Activated T-cell treated with anti-CD3 and anti-CD28 coated beads, Interleukin-2, amount 50 U/mL, for 4 hours (primary cell): ENCODE data around the gene RAB11B. TPM values are rescaled to one million over a fixed set of nuclear protein-coding genes. Genes with fewer than 3 reads are reported as not detected.

Experiments
- ATAC-seq, 2 donors: fragments of 200-7000 bp; cut with Tn5 transposase; one replicate each; pipeline ENCODE4 v1.10.0; 2021
- DNase-seq: peaks from one replicate; pipeline ENCODE4 v3.0.0-alpha.2; 2020
- H3K27me3 Mint-ChIP-seq: one replicate; pipeline ENCODE4 v1.8.0; 2021; ENCODE audit warnings: low read depth, mixed read lengths
- H3K36me3 Mint-ChIP-seq: one replicate; pipeline ENCODE4 v1.8.0; 2022; ENCODE audit warnings: mixed read lengths; ENCODE audit not compliant: insufficient read depth
- H3K4me1 Mint-ChIP-seq: one replicate; pipeline ENCODE4 v1.8.0; 2021; ENCODE audit warnings: low read depth, mixed read lengths
- H3K4me3 Mint-ChIP-seq: one replicate; pipeline ENCODE4 v1.8.0; 2021; ENCODE audit warnings: mild to moderate bottlenecking, moderate library complexity, mixed read lengths
- H3K9me3 Mint-ChIP-seq: one replicate; pipeline ENCODE4 v1.8.0; 2021; ENCODE audit warnings: mixed read lengths
- total RNA-seq, 3 donors: library from RNA; stranded (reverse); gene quantifications; one replicate each; pipeline ENCODE4 v1.2.1, GENCODE V29; 2021

The RAB11B gene
- total RNA-seq, 3 donors from 2014 or later: 69.5 to 73.9 (median 71.4) TPM

DNA sequence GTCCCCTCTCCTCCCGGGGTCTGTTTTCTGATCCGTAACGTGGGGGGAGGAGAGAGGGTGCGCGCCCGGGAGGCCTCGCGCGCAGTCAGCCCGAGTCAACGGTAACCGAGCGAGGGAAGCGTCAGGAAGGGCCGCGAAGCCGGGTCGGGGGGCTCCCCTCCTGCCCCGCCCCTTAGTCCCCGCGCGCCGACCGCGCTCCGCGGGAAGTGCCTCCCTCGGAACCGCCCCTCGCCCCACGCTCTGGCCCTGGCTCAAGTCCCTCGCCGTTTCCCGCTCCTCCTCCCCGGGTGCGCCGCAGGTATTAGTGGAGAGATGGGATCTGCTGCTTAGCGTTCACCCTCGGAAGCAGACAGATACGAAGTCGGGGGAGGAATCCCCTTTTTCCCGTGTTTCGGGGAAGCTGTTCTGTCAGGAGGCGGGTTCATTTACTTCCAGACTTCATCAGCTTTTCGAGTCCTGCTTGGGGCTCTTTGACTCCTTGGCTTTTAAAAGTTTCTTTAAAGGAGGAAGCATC, 55.4 kb downstream of the RAB11B start:
- no peaks in the 10 kb centered on the region for H3K27me3 Mint-ChIP-seq

DNA sequence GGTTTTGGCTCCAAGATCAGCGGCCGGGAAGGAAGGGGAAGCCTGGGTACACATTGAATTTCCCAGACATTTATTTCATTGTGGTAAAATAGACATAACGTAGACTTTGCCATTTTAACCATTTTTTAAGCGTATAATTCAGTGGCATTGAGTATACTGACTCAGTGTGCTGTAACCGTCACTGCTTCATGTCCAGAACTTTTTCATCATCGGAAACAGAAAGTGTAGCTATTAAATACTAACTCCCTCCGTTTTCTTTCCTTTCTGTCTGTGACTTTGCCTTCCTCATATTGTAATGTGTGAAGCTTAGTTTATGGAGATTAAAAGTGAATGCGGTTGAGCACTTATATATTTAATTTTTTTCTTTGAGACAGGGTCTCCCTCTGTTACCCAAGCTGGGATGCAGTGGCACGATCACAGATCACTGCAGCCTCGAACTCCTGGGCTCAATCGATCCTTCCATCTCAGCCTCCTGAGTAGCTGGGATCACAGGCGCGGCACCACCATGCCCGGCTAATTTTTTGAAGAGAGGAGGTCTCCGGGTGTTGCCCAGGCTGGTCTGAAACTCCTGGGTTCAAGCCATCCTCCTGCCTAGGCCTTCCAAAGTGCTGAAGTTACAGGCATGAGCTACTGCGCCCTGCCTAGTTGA, 56.0 kb downstream of the RAB11B start:
- no peak for DNase-seq
- H3K27me3 Mint-ChIP-seq: no peaks in the 10 kb centered on the region
- H3K36me3 Mint-ChIP-seq: peaks cover 20% of the 10 kb centered on the region
- no peaks in the 10 kb centered on the region for H3K9me3 Mint-ChIP-seq
- no peak for ATAC-seq
- peaks cover 49% of the 10 kb centered on the region for H3K4me1 Mint-ChIP-seq
- peak overlapping the region; percentile 96 for H3K4me3 Mint-ChIP-seq

More for the DNA sequence above, 55.4 kb downstream of the RAB11B start:
- Mint-ChIP-seq H3K36me3 (peaks cover 20% of the 10 kb centered on the region), H3K4me1 (peaks cover 44% of the 10 kb centered on the region), H3K9me3 (no peaks in the 10 kb centered on the region), H3K4me3 (peak overlapping the region; percentile 96)
- ATAC-seq: peak; percentile 40 to 48
- DNase-seq: peak; percentile 9

DNA sequence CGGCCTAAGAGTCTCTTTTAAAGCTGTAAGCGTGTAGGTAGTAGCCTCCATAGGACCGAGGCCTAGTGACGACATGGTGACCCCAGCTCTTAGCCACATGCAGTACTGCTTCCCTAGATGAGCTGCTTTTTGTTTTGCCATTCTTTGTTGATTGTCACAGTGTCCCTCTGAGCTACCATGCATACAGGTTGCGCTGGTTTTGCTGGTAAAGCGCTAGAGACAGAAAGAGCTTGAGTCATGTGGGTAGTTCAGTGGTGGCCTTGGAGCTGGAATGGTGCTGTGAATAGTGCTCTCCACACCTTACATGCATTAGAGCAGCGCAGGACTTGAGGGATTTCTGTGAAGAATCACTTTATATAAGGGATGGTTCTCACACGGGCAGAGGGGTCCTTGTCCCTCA, 59.7 kb downstream of the RAB11B start:
- peak overlapping the region; percentile 46 for H3K4me3 Mint-ChIP-seq
- H3K36me3 Mint-ChIP-seq: peaks cover 26% of the 10 kb centered on the region
- H3K9me3 Mint-ChIP-seq: no peaks in the 10 kb centered on the region
- H3K4me1 Mint-ChIP-seq: peaks cover 79% of the 10 kb centered on the region
- H3K27me3 Mint-ChIP-seq: no peaks in the 10 kb centered on the region
- DNase-seq (no peak), ATAC-seq (no peak)

DNA sequence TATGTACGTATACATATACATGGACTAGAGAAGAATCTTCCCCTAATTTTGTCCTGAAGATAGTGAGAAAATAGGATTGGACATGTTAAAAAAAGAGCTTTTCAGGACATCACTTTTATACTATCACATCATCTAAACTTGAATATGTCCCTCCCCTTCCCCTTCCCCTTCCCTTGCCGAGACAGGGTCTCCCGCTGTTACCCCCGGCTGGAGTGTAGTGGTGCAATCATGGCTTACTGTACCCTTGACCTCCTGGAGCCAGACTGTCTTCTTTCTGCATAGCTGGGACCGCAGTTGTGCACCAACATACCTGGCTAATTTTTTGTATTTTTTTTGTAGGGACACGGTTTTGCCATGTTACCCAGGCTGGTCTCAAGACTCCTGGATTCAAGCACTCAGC, 61.2 kb downstream of the RAB11B start:
- no peak for DNase-seq
- Mint-ChIP-seq H3K36me3 (peaks cover 27% of the 10 kb centered on the region), H3K4me1 (peaks cover 88% of the 10 kb centered on the region), H3K9me3 (no peaks in the 10 kb centered on the region), H3K4me3 (peak overlapping the region; percentile 33), H3K27me3 (no peaks in the 10 kb centered on the region)
- no peak for ATAC-seq

DNA sequence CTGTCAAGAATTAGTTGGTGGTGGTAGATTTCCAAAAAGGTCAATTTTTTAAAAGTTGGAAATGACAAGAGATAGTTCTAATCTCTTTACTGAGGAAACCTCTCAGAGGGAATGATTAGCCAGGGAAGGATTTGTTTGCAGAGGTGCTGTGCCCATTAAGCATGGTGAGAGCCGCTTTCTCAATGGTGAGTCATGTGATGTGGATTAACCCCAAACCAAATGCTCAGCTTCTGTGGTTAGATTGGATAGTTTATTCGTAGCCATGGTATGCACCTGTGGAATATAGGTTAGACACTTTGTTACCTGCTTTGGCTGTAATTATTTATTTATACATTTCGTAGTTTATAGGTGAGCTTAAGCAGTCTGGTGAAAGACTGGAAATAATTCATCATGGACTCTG, 61.7 kb downstream of the RAB11B start:
- H3K36me3 Mint-ChIP-seq: peaks cover 30% of the 10 kb centered on the region
- no peak for DNase-seq

DNA sequence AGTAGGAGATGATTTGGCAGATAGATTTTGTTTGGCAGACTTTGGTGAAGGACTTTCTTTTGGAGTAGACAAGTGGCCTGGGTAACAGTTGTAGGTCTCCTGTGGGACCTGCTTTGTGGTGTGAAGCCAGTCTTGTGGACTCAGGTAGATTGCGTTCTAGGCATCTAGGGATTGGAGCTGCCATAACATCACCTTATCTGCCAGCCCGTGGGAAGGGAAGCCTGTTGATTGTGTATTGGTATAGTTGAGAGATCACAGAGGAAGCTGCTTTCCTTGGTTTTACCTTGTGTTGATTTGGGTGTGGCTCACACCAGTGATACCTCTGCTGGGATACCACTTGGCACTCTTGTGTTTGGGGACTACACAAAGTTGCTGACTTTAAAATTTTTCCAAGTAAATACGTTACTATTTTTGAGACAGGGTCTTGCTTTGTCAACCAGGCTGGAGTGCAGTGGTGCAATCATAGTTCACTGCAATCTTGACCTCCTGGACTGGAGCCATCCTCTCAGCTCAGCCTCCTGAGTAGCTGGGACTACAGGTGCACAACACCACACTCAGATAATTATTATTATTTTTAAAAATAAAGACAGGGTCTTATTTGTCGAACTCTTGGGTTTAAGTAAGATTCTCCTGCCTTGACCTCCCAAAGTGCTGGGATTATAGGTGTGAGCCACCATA, 62.4 kb downstream of the RAB11B start:
- H3K27me3 Mint-ChIP-seq: no peaks in the 10 kb centered on the region
- H3K36me3 Mint-ChIP-seq: peaks cover 26% of the 10 kb centered on the region
- ATAC-seq: no peak
- no peak for DNase-seq
- peak overlapping the region; percentile 5 for H3K4me3 Mint-ChIP-seq
- peaks cover 86% of the 10 kb centered on the region for H3K4me1 Mint-ChIP-seq
- H3K9me3 Mint-ChIP-seq: no peaks in the 10 kb centered on the region

More for the DNA sequence above, 61.7 kb downstream of the RAB11B start:
- peaks cover 88% of the 10 kb centered on the region for H3K4me1 Mint-ChIP-seq
- no peaks in the 10 kb centered on the region for H3K9me3 Mint-ChIP-seq
- H3K27me3 Mint-ChIP-seq: no peaks in the 10 kb centered on the region
- H3K4me3 Mint-ChIP-seq: peak overlapping the region; percentile 33
- ATAC-seq: peak; percentile 79 to 82

DNA sequence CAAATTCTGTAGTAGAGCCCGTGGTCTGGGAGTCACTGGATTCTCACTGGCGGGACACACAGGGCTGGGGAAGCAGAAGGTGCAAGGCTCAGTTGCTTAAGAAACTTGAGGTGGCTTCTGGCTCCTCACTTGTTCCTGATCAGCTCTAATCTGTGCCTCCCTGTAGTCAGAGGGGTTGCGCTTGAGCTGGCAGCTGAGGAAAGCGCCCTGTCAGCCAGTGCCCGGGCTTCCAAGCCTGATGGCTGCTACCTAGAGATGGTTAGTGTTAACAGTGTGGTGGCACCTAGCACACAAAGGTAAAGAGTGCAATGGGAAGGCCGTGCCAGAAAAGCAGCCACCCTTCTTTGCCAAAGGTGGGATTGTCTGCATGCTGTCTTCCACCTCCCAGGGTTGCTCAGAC, 63.5 kb downstream of the RAB11B start:
- ATAC-seq: no peak
- Mint-ChIP-seq H3K4me3 (no peak overlapping the region), H3K9me3 (no peaks in the 10 kb centered on the region), H3K4me1 (peaks cover 90% of the 10 kb centered on the region), H3K36me3 (peaks cover 26% of the 10 kb centered on the region), H3K27me3 (no peaks in the 10 kb centered on the region)
- DNase-seq: no peak

Other genes starting within 250 kb of the RAB11B start
- gene FBN3, start 240.8 kb upstream of the RAB11B start, total RNA-seq: under 1 TPM in 1 of 3 donors, not detected in 2; 0.03 TPM
- 10 to 100 TPM; 16.8 to 24.1 (median 19.6) TPM for gene CERS4, start 181.0 kb upstream of the RAB11B start, total RNA-seq
- gene CD320, start 82.0 kb upstream of the RAB11B start, total RNA-seq: 100 to 1,000 TPM; 142 to 175 (median 145) TPM
- 10 to 100 TPM; 81.8 to 96.8 (median 93.0) TPM for gene NDUFA7, start 69.0 kb upstream of the RAB11B start, total RNA-seq
- gene RPS28, start 68.9 kb upstream of the RAB11B start, total RNA-seq: 1,000 to 10,000 TPM; 2,484 to 2,756 (median 2,693) TPM
- under 1 TPM in 2 of 3 donors, not detected in 1; 0.41 to 0.43 TPM for gene KANK3, start 47.1 kb upstream of the RAB11B start, total RNA-seq
- under 1 TPM in 1 of 3 donors, not detected in 2; 0.24 TPM for gene ANGPTL4, start 26.2 kb upstream of the RAB11B start, total RNA-seq
- gene MARCHF2, start 22.9 kb downstream of the RAB11B start, total RNA-seq: 1 to 10 TPM; 6.4 to 9.5 (median 6.7) TPM
- gene HNRNPM, start 54.6 kb downstream of the RAB11B start, total RNA-seq: 100 to 1,000 TPM; 448 to 486 (median 453) TPM
- under 1 TPM in 1 of 3 donors, not detected in 2; 0.13 TPM for gene PRAM1, start 112.3 kb downstream of the RAB11B start, total RNA-seq
- 10 to 100 TPM; 27.8 to 31.2 (median 29.4) TPM for gene ZNF414, start 123.8 kb downstream of the RAB11B start, total RNA-seq
- gene MYO1F, start 187.1 kb downstream of the RAB11B start, total RNA-seq: 1 to 10 TPM; 4.6 to 8.0 (median 6.6) TPM
- 1 to 10 TPM; 1.1 to 3.1 (median 1.5) TPM for gene ADAMTS10, start 220.4 kb downstream of the RAB11B start, total RNA-seq
- not detected for gene NFILZ, start 240.3 kb downstream of the RAB11B start, total RNA-seq